ENCODE results near the gene PGS1.

The PGS1 gene

DNA sequence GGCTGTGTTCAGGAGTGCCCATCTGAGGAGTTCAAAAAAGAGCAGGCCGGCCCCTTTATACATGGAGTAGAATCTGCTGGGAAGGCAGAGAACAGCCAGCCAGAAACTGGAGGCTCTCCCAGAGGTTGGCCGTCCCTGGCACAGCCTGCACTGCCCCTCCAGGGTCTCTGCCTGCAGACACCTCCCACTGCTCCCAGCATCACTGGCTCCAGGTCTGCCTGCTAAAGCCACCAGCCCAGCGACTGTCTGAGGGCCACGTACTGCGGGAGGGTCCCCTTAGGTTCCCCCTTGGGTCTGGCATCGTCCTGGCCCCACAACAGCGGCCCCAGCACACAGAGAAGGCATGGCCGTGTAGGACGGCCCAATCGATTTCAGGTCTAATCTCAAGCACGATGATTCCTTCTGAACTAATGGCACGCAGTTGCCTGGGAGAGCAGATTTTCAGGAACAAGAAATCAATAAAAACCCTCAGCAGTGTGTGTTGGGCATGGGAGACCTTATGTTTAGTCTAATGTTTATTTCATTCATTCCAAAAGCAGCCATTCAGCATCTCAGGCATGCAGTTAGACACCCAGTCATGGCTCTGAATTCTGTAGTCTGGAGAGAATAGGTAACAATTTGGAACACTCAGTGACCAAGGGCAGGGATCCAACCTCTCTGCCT, 95.6 kb downstream of the PGS1 start:
- no peaks in the 10 kb centered on the region for H3K36me3 ChIP-seq (ENCODE audit: insufficient read depth, low read length)
- H3K9ac ChIP-seq (ENCODE audit: insufficient read length) = no peak overlapping the region
- no peak overlapping the region for H3K27ac ChIP-seq
- no peak for DNase-seq (ENCODE audit: low read depth, low spot score)
- TF ChIP-seq EZH2 (IDR thresholded peaks at IDR 0.05) = no peak
- TF ChIP-seq POLR2AphosphoS5 (IDR thresholded peaks at IDR 0.05; ENCODE audit: borderline replicate concordance, low read depth, low read length) = no peak
- no peak for TF ChIP-seq FOXP2 (optimal IDR thresholded peaks at IDR 0.05; ENCODE audit: control extremely low read depth, extremely low read length, insufficient read depth)
- no peak overlapping the region for H3K4me3 ChIP-seq
- no peaks in the 10 kb centered on the region for H3K9me3 ChIP-seq (ENCODE audit: low read depth, low read length)
